Ovary (tissue), 3 donors: Measurements from ENCODE around the gene ADAMTS17.

Experiments used
- EP300 ChIP-seq: sonication (generic); formaldehyde crosslinking; IDR thresholded peaks from one replicate; pipeline ENCODE4 v1.6.1; 2017; ENCODE audit warnings: antibody characterized with exemption
- POLR2A ChIP-seq: fragments of 450-650 bp; IDR thresholded peaks from one replicate; pipeline ENCODE4 v1.6.1; 2017; ENCODE audit warnings: antibody characterized with exemption, mild to moderate bottlenecking, moderate library complexity
- TF ChIP-seq, protein P1 (sequence below), 3 donors: fragments of 450-650 bp in 2 of 3; fragments of 200-600 bp in 1 of 3; IDR thresholded peaks; one replicate each; pipeline versions ENCODE4 v1.5.1 to v1.8.0; 2016 to 2022; ENCODE audit warnings: antibody characterized with exemption in 3 of 3, mild to moderate bottlenecking in 1 of 3
- donor health status: DM: no; HTN: no; CAD: no.

DNA sequence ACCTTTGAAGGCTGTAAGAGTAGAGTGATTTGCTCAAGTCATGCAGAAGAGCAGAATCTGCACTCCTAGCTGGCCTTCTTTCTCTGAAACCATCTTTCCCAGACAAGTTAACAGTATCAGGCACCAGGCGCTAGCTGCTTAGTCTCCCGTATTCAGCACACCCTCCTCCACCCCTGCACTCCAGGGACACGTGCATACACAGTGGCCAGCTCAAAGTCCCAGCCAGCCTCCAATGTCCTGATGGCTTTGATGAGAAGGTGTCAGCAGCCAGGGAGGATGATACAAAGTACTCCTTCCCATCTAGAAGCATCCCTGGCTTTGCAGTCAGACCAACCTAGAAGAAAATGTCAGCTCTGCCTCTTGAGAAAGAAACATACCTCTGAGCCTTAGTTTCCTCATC lies 177.8 kb downstream of the ADAMTS17 start:
- TF ChIP-seq, protein P1, sequence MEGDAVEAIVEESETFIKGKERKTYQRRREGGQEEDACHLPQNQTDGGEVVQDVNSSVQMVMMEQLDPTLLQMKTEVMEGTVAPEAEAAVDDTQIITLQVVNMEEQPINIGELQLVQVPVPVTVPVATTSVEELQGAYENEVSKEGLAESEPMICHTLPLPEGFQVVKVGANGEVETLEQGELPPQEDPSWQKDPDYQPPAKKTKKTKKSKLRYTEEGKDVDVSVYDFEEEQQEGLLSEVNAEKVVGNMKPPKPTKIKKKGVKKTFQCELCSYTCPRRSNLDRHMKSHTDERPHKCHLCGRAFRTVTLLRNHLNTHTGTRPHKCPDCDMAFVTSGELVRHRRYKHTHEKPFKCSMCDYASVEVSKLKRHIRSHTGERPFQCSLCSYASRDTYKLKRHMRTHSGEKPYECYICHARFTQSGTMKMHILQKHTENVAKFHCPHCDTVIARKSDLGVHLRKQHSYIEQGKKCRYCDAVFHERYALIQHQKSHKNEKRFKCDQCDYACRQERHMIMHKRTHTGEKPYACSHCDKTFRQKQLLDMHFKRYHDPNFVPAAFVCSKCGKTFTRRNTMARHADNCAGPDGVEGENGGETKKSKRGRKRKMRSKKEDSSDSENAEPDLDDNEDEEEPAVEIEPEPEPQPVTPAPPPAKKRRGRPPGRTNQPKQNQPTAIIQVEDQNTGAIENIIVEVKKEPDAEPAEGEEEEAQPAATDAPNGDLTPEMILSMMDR (IDR thresholded peaks at IDR 0.05), result no peak
- TF ChIP-seq EP300 (no peak), POLR2A (no peak)
